ENCODE measurements around the gene FPR3. TPM values are rescaled to one million over a fixed set of nuclear protein-coding genes. Genes with fewer than 3 reads are reported as not detected.
"Not testable (repeated sequence)": the region's sequence is repeated elsewhere in the genome, so short reads cannot be mapped to it uniquely, and the experiment has no call there.

Gene FPR3
- total RNA-seq, 6 donors from 2014 or later, result 8.8 to 50.9 (median 20.1) TPM

- H3K36me3 ChIP-seq, result not testable (repeated sequence)
Measured at GRCh38 chr19:51805396-51805795, 10.4 kb downstream of the FPR3 start.

GRCh38 chr19:51806571-51806970, 11.6 kb downstream of the FPR3 start:
- H3K36me3 ChIP-seq; H3K27me3 ChIP-seq; H3K4me3 ChIP-seq; DNase-seq; H3K9me3 ChIP-seq; ATAC-seq (ENCODE audit: low FRiP score in 2 of 2): not testable (repeated sequence)
- peaks cover 6 to 50% (median 25%) of the 10 kb centered on the region in 4 donors for H3K4me1 ChIP-seq
- 92 to 93% methylated on average over 5 of the region's 5 CpGs for WGBS, 2 donors
- H3K27ac ChIP-seq, result peak overlapping the region in 1 of 4 donors; percentile 33

More at GRCh38 chr19:51805396-51805795, 10.4 kb downstream of the FPR3 start:
- peaks cover 9 to 51% (median 28%) of the 10 kb centered on the region in 4 donors for H3K4me1 ChIP-seq
- TF ChIP-seq POLR2AphosphoS5 (IDR thresholded peaks at IDR 0.05) (peak in 1 of 2 donors; percentile 28), POLR2A (IDR thresholded peaks at IDR 0.05) (peak in 1 of 4 donors; percentile 44)
- 65 to 75% methylated on average over 8 of the region's 8 CpGs for WGBS, 2 donors
- not testable (repeated sequence) for H3K9me3 ChIP-seq; H3K4me3 ChIP-seq; ATAC-seq (ENCODE audit: low FRiP score in 2 of 2); DNase-seq; H3K27me3 ChIP-seq
- peak overlapping the region; percentile 8 to 66 (median 49) for H3K27ac ChIP-seq

GRCh38 chr19:51807111-51807701, 12.2 kb downstream of the FPR3 start:
- Histone ChIP-seq H3K27ac (no peak overlapping the region), H3K36me3 (no peaks in the 10 kb centered on the region), H3K4me3 (no peak overlapping the region), H3K4me1 (peaks cover 6 to 50% (median 25%) of the 10 kb centered on the region in 4 donors), H3K27me3 (no peaks in the 10 kb centered on the region), H3K9me3 (no peaks in the 10 kb centered on the region)
- ATAC-seq (ENCODE audit: low FRiP score in 2 of 2) (no peak), DNase-seq (peak in 1 of 2 donors; percentile 48)
- TF ChIP-seq CTCF (IDR thresholded peaks at IDR 0.05), result no peak
- TF ChIP-seq EP300 (IDR thresholded peaks at IDR 0.05), result no peak
- TF ChIP-seq POLR2A (IDR thresholded peaks at IDR 0.05), result no peak
- no peak for TF ChIP-seq POLR2AphosphoS5 (IDR thresholded peaks at IDR 0.05)
- WGBS, 2 donors, result 32 to 34% methylated on average over 6 of the region's 6 CpGs

- no peak for DNase-seq
- no peak for TF ChIP-seq POLR2AphosphoS5 (IDR thresholded peaks at IDR 0.05)
- TF ChIP-seq CTCF (IDR thresholded peaks at IDR 0.05), result no peak
- TF ChIP-seq EP300 (IDR thresholded peaks at IDR 0.05), result no peak
- no peak for TF ChIP-seq POLR2A (IDR thresholded peaks at IDR 0.05)
- Histone ChIP-seq H3K27me3 (no peaks in the 10 kb centered on the region), H3K36me3 (no peaks in the 10 kb centered on the region), H3K4me1 (peaks cover 6 to 50% (median 25%) of the 10 kb centered on the region in 4 donors), H3K9me3 (no peaks in the 10 kb centered on the region), H3K27ac (no peak overlapping the region), H3K4me3 (no peak overlapping the region)
- no peak for ATAC-seq (ENCODE audit: low FRiP score in 2 of 2)
- WGBS, 2 donors, result 87 to 89% methylated on average over 2 of the region's 2 CpGs
Measured at GRCh38 chr19:51807925-51808324, 13.0 kb downstream of the FPR3 start.

- Histone ChIP-seq H3K9me3 (peaks cover 0 to 2% (median 0%) of the 10 kb centered on the region in 4 donors), H3K27ac (no peak overlapping the region), H3K36me3 (no peaks in the 10 kb centered on the region), H3K4me3 (no peak overlapping the region), H3K27me3 (no peaks in the 10 kb centered on the region), H3K4me1 (peaks cover 6 to 50% (median 25%) of the 10 kb centered on the region in 4 donors)
- ATAC-seq (ENCODE audit: low FRiP score in 2 of 2) (peak in 1 of 2 donors; percentile 45), DNase-seq (no peak)
- 67 to 71% methylated on average over 8 of the region's 8 CpGs for WGBS, 2 donors
- TF ChIP-seq POLR2A (IDR thresholded peaks at IDR 0.05) (no peak), POLR2AphosphoS5 (IDR thresholded peaks at IDR 0.05) (no peak), EP300 (IDR thresholded peaks at IDR 0.05) (no peak), CTCF (IDR thresholded peaks at IDR 0.05) (no peak)
Measured at GRCh38 chr19:51808333-51808986, 13.5 kb downstream of the FPR3 start.
